Bone marrow (tissue), 2 donors: ENCODE data around the gene TLE3.

Experiments
- DNase-seq, 2 donors: peaks; one replicate each; lab custom pipeline; 2025; lab: John Stamatoyannopoulos, UW

Gene TLE3

DNA sequence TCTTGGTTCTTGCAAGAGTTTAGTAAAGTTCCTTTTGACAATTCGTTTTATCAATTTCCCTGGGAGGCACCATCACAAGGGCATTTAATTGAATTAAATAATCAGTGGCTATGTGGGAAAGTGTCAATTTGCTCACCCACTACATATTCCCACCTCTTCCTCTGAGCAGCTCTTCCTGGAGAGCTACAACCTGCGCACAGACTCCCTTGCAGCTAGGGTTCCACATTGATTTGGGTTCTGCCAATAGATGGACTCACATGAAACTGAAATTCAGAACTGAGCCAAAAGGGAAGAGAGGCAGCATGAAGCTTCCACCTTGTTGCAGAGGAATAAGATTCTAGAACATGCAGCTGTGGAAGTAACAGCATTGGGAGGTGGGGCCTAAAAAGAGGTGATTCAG, 94.8 kb downstream of the TLE3 start:
- DNase-seq = no peak

DNA sequence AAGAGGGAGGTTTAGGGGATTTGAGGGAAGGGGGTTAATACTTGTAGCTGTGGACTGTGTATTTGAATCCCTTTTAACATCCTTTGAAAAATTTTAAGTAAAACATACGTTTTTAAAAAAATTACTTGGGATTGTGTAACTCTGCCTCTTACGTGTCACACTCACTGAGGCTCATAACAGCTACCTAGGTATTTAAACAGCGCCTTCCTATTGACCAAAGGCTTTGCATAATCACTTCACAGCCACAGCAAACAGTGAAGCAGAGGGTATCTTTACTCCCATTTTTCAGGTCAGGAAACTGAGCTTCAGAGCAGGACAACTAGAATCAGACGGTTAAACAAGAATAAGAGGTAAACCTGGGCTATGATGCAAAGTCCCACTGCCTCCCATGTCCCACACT, 95.9 kb downstream of the TLE3 start:
- no peak for DNase-seq

DNA sequence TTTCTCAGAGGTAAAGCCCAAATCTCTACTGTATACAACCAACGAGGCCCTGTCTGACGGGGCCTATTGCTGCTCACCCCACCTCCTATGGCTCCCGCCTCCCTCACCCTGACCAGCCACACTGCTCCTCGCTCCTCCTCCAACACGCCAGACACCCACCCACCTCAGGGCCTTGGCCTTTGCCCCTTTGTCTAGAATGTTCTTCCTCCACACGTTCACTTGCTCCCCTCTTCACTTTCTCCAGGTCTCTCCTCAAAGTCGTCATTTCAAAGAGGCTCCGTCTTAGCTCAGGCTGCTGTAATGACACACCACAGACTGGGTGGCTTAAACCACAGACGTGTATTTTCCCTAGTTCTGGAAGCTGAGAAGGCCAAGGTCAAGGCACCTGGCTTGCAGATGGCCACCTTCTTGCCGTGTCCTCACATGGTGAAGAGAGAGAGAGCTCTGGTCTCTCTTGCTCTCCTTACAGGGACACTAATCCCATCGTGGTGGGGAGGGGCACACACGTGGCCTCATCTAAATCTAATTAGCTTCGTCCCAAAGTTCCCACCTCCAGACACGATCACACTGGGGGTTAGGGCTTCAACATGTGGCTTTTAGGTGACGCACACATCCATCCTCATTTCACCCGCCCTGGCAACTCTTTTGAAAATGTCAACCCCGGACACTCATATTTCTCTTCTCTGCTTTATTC, 98.2 kb downstream of the TLE3 start:
- no peak for DNase-seq

DNA sequence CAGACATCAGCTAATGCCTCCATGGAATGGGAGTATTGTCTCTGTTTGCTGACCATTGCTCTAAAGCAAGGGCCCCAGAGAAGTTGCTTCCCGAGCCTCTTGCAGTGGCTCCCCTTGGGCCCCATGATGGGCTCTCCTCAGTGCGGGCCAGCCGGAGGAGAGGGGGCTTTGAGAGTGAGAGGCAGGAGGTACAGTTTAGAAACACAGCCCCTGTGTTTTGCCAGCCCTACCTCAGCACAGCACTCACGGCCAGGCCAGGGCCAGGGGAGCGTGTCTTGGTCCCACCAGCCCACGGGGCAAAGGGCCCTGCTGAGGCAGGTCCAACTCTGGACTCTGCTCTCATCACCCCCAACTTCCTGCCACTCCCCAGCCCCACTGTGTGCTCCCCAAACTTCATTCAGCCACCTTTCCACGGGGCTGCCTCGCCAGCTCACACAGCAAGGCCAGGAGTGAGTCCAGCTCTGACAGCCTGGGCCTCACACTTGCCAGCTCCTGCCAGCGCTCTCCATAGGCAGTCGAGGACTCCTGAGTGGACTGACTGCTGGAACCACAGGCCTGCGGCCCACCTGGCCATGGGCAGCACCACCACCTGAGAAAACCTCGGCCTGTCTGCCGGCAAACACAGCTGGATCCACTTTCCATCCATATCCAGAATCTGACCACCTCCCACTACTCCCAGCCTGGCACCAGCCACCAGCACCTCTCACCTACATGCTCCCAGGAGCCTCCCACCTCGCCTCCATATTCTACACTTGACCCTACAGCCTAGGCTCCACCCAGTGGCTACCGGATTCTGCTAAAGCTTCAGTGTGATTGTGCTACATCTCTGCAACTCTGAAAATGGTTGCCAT, 99.0 kb downstream of the TLE3 start:
- no peak for DNase-seq

DNA sequence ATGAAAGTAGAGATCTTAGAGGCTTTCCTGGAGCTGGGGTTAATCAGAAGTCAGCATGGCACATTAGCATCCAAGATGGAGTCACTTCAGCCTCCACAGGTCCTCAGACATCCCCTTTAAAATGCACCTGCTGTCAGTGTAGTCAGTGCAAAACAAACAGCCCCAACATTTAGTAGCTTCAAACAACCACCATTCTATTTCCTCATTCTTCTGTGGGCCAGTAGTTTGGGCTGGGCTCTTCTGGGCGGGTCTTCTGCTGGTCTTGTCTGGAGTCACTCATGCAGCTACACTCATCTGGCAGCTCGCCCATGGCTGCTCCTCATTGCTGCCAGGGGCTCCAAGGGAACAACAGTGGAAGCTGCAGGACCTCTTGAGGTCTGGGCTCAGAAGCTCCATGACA, 99.9 kb downstream of the TLE3 start:
- DNase-seq = no peak
